NCI-H2227 (cell line): ENCODE data around the gene TTC38.
"Not testable (repeated sequence)": the region's sequence is repeated elsewhere in the genome, so short reads cannot be mapped to it uniquely, and the experiment has no call there.

Experiments used
- DNase-seq: peaks from one replicate; lab custom pipeline; 2025; ENCODE audit not compliant: unreplicated experiment; lab: John Stamatoyannopoulos, UW

Gene TTC38

GRCh38 chr22:46295277-46295971 lies 27.6 kb downstream of the TTC38 start:
- no peak for DNase-seq

GRCh38 chr22:46296257-46297150 lies 28.7 kb downstream of the TTC38 start, which contains the start of gene GTSE1:
Gene GTSE1 (plus strand): TSS chr22:46296870. CDS start chr22:46297401, 531 bp downstream.
- DNase-seq, result peak; percentile 95

GRCh38 chr22:46297151-46297812 lies 29.5 kb downstream of the TTC38 start:
- DNase-seq, result no peak

- DNase-seq, result no peak
These were observed 31.3 kb downstream of the TTC38 start for GRCh38 chr22:46299101-46299500.

GRCh38 chr22:46300491-46300890 lies 32.7 kb downstream of the TTC38 start:
- DNase-seq, result no peak

- DNase-seq, result no peak
These were observed 35.6 kb downstream of the TTC38 start for GRCh38 chr22:46303347-46303965.

GRCh38 chr22:46308283-46308988 lies 40.6 kb downstream of the TTC38 start:
- DNase-seq, result no peak

GRCh38 chr22:46309526-46310085 lies 41.8 kb downstream of the TTC38 start:
- no peak for DNase-seq

GRCh38 chr22:46312056-46312455 lies 44.2 kb downstream of the TTC38 start:
- DNase-seq, result no peak

- DNase-seq, result not testable (repeated sequence)
These were observed 45.0 kb downstream of the TTC38 start for GRCh38 chr22:46312848-46313247.

GRCh38 chr22:46315976-46316375 lies 48.2 kb downstream of the TTC38 start:
- DNase-seq, result no peak

- no peak for DNase-seq
These were observed 49.8 kb downstream of the TTC38 start for GRCh38 chr22:46317646-46318045.

- DNase-seq, result no peak
These were observed 50.8 kb downstream of the TTC38 start for GRCh38 chr22:46318576-46318975.

GRCh38 chr22:46319319-46319718 lies 51.5 kb downstream of the TTC38 start:
- DNase-seq, result no peak

- no peak for DNase-seq
These were observed 52.4 kb downstream of the TTC38 start for GRCh38 chr22:46320166-46320710.

- no peak for DNase-seq
These were observed 53.0 kb downstream of the TTC38 start for GRCh38 chr22:46320716-46321386.

GRCh38 chr22:46322711-46323110 lies 54.9 kb downstream of the TTC38 start:
- DNase-seq, result no peak

GRCh38 chr22:46323162-46323561 lies 55.4 kb downstream of the TTC38 start:
- DNase-seq, result no peak

GRCh38 chr22:46326066-46326680 lies 58.4 kb downstream of the TTC38 start:
- DNase-seq, result no peak
